Measurements from ENCODE around the gene RHBDL2. TPM values are rescaled to one million over a fixed set of nuclear protein-coding genes. Genes with fewer than 3 reads are reported as not detected.

Gene RHBDL2
- total RNA-seq, 4 donors from 2014 or later = 1.1 TPM; not detected in 3

DNA sequence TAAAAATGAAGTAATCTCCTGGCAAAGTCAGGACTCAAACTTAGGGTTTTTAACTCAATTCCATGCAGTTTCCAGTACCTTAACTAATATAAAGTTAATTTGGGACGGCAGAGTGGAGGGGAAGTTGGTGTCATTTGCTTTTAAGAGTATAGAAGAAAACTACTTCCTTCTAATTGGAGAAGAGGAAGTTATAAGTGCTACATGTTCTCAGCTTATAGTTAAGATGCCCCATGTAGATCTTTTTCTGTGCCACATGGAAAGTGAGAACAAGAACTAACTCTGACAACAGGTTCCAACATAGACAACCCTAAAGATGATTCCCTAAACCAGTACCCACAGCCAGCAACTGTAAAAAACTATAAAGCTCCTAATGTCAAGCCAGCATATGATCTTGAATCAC lies 93.6 kb downstream of the RHBDL2 start:
- no peak for TF ChIP-seq CTCF (IDR thresholded peaks at IDR 0.05; ENCODE audit: low read depth)

GRCh38 chr1:38846210-38846609 lies 95.4 kb downstream of the RHBDL2 start:
- no peak for TF ChIP-seq CTCF (IDR thresholded peaks at IDR 0.05; ENCODE audit: low read depth)

- no peak for TF ChIP-seq CTCF (IDR thresholded peaks at IDR 0.05; ENCODE audit: low read depth)
Measured at GRCh38 chr1:38840281-38840680, 101.3 kb downstream of the RHBDL2 start.

- no peak for TF ChIP-seq CTCF (IDR thresholded peaks at IDR 0.05; ENCODE audit: low read depth)
Measured at GRCh38 chr1:38839363-38839762, 102.3 kb downstream of the RHBDL2 start.

Small RNA genes within 50 kb of the gene (small RNA-seq; reads per million reads assigned to genes)
- gene GJA9-MYCBP (not detected), gene RF00019 (0.49 reads per million), gene RNU6-605P (not detected)

Other genes starting within 250 kb of the RHBDL2 start
- 10 to 100 TPM; 48.4 to 90.8 (median 53.5) TPM for gene RRAGC, start 82.1 kb downstream of the RHBDL2 start, total RNA-seq
- gene MYCBP, start 68.5 kb downstream of the RHBDL2 start, total RNA-seq = 10 to 100 TPM in 3 of 4 donors, 1 to 10 TPM in 1; 6.2 to 26.4 (median 14.7) TPM
- not detected for gene GJA9, start 60.2 kb downstream of the RHBDL2 start, total RNA-seq
- 10 to 100 TPM; 28.4 to 54.4 (median 34.0) TPM for gene AKIRIN1, start 49.4 kb upstream of the RHBDL2 start, total RNA-seq
- 100 to 1,000 TPM; 434 to 501 (median 487) TPM for gene NDUFS5, start 84.5 kb upstream of the RHBDL2 start, total RNA-seq

Measured in subcutaneous adipose tissue (tissue), 4 donors.